GM18511 (cell line): ENCODE results near the gene POFUT2.
A peak's percentile ranks its signal among the peaks of the same experiment; 100 is the strongest.

ENCODE experiments used
- ATAC-seq: cut with Tn5 transposase; IDR thresholded peaks from one replicate; pipeline ENCODE4 v1.9.1; 2021; ENCODE audit warnings: mild to moderate bottlenecking, moderate library complexity; ENCODE audit not compliant: unreplicated experiment

POFUT2 gene

GRCh38 chr21:45287438-45288391 lies at the start of gene POFUT2:
Gene POFUT2 (minus strand): TSS chr21:45287895. CDS start chr21:45287871, 24 bp downstream.
- ATAC-seq, result peak; percentile 85

- no peak for ATAC-seq
Measured at GRCh38 chr21:45336870-45337269, 49.2 kb upstream of the POFUT2 start.

- ATAC-seq, result no peak
Measured at GRCh38 chr21:45336535-45336810, 48.8 kb upstream of the POFUT2 start.

GRCh38 chr21:45335761-45336534 lies 48.3 kb upstream of the POFUT2 start:
- no peak for ATAC-seq

GRCh38 chr21:45335151-45335760 lies 47.6 kb upstream of the POFUT2 start:
- no peak for ATAC-seq

- ATAC-seq, result no peak
Measured at GRCh38 chr21:45334591-45335081, 46.9 kb upstream of the POFUT2 start.

- no peak for ATAC-seq
Measured at GRCh38 chr21:45334134-45334533, 46.4 kb upstream of the POFUT2 start.

GRCh38 chr21:45333583-45334121 lies 46.0 kb upstream of the POFUT2 start:
- no peak for ATAC-seq

- no peak for ATAC-seq
Measured at GRCh38 chr21:45332981-45333582, 45.4 kb upstream of the POFUT2 start.

- ATAC-seq, result no peak
Measured at GRCh38 chr21:45332415-45332814, 44.7 kb upstream of the POFUT2 start.

GRCh38 chr21:45331531-45332147 lies 43.9 kb upstream of the POFUT2 start:
- ATAC-seq, result no peak

GRCh38 chr21:45330851-45331261 lies 43.2 kb upstream of the POFUT2 start:
- ATAC-seq, result no peak

- no peak for ATAC-seq
Measured at GRCh38 chr21:45330075-45330781, 42.5 kb upstream of the POFUT2 start.

- no peak for ATAC-seq
Measured at GRCh38 chr21:45329261-45330074, 41.8 kb upstream of the POFUT2 start.

GRCh38 chr21:45328198-45329091 lies 40.8 kb upstream of the POFUT2 start:
- ATAC-seq, result no peak

GRCh38 chr21:45327441-45328197 lies 39.9 kb upstream of the POFUT2 start:
- ATAC-seq, result no peak

GRCh38 chr21:45326891-45327440 lies 39.3 kb upstream of the POFUT2 start:
- no peak for ATAC-seq
